GM12801 (cell line): ENCODE data around the gene SIGLEC11.

ENCODE experiments used
- TF ChIP-seq, protein P1 (sequence below): IDR thresholded peaks from one replicate; pipeline ENCODE4 v1.5.1; 2011; ENCODE audit warnings: control low read depth; ENCODE audit not compliant: insufficient read length; ENCODE audit errors: extremely low read depth

SIGLEC11 gene

GRCh38 chr19:49916839-49917733 lies 43.9 kb downstream of the SIGLEC11 start:
- TF ChIP-seq, protein P1, sequence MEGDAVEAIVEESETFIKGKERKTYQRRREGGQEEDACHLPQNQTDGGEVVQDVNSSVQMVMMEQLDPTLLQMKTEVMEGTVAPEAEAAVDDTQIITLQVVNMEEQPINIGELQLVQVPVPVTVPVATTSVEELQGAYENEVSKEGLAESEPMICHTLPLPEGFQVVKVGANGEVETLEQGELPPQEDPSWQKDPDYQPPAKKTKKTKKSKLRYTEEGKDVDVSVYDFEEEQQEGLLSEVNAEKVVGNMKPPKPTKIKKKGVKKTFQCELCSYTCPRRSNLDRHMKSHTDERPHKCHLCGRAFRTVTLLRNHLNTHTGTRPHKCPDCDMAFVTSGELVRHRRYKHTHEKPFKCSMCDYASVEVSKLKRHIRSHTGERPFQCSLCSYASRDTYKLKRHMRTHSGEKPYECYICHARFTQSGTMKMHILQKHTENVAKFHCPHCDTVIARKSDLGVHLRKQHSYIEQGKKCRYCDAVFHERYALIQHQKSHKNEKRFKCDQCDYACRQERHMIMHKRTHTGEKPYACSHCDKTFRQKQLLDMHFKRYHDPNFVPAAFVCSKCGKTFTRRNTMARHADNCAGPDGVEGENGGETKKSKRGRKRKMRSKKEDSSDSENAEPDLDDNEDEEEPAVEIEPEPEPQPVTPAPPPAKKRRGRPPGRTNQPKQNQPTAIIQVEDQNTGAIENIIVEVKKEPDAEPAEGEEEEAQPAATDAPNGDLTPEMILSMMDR: no peak

DNA sequence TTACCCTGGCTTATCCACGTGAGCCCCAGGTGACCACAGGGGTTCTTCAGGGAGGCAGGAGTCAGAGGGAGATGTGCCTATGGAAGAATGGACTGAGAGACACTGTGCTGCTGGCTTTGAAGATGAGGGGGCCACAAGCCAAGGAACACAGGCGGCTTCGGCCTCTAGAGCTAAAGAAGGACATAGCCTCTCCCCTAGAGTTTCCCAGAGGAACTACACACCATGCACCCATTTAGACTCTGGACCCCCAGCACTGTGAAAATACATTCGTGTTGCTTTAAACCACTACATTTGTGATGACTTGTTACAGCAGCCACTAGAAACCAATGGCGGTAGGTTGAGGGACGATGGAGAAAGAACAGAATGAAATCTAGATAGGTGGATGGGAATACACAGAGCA lies 45.7 kb downstream of the SIGLEC11 start:
- TF ChIP-seq, protein P1: no peak

DNA sequence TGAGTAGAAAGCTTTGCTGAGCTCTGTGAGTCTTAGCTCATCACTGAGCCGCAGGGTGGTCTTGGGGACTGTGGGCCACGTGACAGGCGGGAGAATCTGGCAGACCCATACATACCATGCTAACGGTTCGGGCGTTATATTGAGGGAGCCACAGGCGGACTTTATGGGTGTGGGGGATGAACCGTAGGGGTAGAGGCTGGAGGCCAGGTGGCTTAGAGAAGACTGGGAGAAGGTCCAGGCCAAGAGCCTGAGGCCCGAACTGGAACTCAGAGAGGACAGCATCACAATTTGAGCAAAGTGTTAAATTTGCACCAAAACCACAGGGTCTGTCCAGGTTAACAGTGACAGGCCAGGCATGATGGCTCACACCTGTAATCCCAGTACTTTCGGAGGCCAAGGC lies 47.3 kb downstream of the SIGLEC11 start:
- TF ChIP-seq, protein P1: no peak

GRCh38 chr19:49912965-49913685 lies 47.8 kb downstream of the SIGLEC11 start:
- TF ChIP-seq, protein P1: no peak

GRCh38 chr19:49911381-49912145 lies 49.4 kb downstream of the SIGLEC11 start:
- TF ChIP-seq, protein P1: no peak

DNA sequence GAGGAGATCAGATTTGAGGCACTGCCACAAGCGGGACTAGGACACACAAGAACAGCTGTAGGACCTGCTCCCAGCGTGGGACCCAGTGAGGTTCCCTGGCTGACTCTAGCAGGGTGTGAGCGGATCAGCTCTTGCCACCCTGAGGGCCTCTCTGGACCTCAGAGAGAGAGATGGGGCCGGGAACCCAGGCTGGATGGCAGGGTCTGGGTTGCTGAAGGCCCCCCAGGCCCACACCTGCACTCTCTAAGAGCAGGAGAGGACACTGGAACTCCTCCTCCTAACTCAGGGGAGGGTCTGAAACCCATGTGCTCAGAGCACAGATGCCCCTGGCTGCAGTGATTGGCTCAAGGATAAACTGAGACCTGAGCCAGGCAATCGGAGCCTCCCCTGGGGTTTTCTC lies 50.8 kb downstream of the SIGLEC11 start:
- TF ChIP-seq, protein P1: no peak
